GM18505 (cell line): ENCODE measurements around the gene KCNC4.

Source experiments
- ATAC-seq: cut with Tn5 transposase; IDR thresholded peaks from one replicate; pipeline ENCODE4 v1.9.1; 2021; ENCODE audit not compliant: unreplicated experiment
- POLR2A ChIP-seq: IDR thresholded peaks from 4 replicates; pipeline ENCODE4 v1.6.1; 2011; ENCODE audit warnings: borderline replicate concordance; ENCODE audit not compliant: insufficient read depth, insufficient read length; ENCODE audit errors: extremely low read depth

Gene KCNC4

DNA sequence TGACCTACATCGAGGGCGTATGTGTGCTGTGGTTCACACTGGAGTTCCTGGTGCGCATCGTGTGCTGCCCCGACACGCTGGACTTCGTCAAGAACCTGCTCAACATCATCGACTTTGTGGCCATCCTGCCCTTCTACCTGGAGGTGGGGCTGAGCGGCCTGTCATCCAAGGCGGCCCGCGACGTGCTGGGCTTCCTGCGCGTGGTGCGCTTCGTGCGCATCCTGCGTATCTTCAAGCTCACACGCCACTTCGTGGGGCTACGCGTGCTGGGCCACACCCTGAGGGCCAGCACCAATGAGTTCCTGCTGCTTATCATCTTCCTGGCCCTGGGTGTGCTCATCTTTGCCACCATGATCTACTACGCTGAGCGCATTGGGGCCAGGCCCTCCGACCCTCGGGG lies 13.0 kb downstream of the KCNC4 start:
- no peak for ATAC-seq
- TF ChIP-seq POLR2A, result no peak

GRCh38 chr1:110223581-110223980 lies 13.5 kb downstream of the KCNC4 start:
- TF ChIP-seq POLR2A, result no peak
- no peak for ATAC-seq

- no peak for TF ChIP-seq POLR2A
- ATAC-seq, result no peak
These were observed 14.3 kb downstream of the KCNC4 start for GRCh38 chr1:110224240-110224995.

GRCh38 chr1:110225212-110225611 lies 15.1 kb downstream of the KCNC4 start:
- ATAC-seq, result no peak

DNA sequence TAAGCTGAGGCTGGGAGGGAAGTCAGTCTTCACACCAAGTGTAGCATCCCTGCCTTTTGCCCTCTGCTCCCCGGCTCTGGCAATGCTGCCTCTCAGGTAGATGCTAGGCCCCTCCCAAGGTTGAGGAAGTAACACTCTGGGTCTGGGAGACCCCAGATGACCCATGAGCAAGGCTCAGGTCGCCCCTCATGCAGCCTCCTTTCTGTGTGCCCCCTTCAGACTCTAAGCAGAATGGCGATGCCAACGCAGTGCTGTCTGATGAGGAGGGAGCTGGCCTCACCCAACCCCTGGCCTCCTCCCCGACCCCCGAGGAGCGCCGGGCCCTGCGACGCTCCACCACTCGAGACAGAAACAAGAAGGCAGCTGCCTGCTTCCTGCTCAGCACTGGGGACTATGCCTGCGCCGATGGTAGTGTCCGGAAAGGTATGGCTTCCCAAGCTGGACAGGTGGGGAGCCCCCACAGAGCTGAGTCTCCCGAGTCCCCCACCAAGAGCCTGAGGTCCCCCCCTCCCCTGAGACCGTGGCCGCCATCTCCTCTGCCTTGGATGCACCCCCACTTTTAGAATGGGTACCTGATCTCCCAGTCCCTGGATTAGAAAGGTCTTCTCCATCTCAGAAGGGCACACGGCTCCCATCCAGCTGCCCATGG lies 15.8 kb downstream of the KCNC4 start:
- no peak for TF ChIP-seq POLR2A
- ATAC-seq, result no peak

More at GRCh38 chr1:110225212-110225611, 15.1 kb downstream of the KCNC4 start:
- TF ChIP-seq POLR2A, result no peak

GRCh38 chr1:110227774-110228173 lies 17.7 kb downstream of the KCNC4 start:
- no peak for ATAC-seq

GRCh38 chr1:110228381-110228780 lies 18.3 kb downstream of the KCNC4 start:
- TF ChIP-seq POLR2A, result no peak
- ATAC-seq, result no peak

More at GRCh38 chr1:110227774-110228173, 17.7 kb downstream of the KCNC4 start:
- TF ChIP-seq POLR2A, result no peak

GRCh38 chr1:110228869-110229268 lies 18.8 kb downstream of the KCNC4 start:
- no peak for ATAC-seq
- TF ChIP-seq POLR2A, result no peak

GRCh38 chr1:110229348-110230001 lies 19.4 kb downstream of the KCNC4 start:
- no peak for ATAC-seq
- TF ChIP-seq POLR2A, result no peak

DNA sequence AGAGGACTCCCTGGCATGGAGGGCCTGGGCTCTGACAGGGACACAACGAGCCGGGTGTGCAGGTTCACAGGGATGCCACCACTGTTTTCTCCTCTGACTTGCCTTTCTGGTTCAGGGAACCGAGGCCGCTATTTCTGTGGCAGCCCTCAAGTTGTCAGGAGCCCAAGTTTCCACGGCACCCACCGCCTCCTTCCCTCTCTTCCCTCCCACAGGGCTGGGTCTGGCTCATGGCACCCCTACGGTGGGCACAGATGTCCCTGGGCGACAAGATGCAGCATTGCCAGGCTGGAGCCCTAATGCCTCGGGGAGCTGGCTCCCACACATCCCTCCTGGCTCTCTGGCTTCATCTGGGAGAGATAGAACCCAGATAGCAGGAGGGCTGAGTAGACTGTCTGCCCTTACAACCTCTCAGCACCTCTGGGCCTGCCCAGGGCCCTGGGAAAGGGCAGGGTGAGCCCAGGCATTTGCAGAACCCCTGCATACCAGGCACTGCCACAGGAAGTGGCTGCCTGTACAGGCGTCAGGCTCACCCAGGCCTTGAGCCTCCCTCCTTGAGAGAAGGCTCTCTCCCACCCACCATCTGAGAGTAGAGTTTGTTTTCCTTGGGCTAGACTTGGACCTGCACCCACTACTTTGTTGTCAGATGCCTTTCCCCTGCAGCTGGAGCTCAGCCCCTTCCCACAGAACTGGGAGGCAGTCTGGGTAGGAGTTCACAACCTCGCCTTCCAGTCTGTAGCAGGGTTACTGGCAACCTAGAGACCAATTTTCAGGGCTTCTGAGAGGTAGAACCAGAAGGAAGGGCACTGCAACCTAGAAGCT lies 20.5 kb downstream of the KCNC4 start:
- ATAC-seq, result no peak
- TF ChIP-seq POLR2A, result no peak

DNA sequence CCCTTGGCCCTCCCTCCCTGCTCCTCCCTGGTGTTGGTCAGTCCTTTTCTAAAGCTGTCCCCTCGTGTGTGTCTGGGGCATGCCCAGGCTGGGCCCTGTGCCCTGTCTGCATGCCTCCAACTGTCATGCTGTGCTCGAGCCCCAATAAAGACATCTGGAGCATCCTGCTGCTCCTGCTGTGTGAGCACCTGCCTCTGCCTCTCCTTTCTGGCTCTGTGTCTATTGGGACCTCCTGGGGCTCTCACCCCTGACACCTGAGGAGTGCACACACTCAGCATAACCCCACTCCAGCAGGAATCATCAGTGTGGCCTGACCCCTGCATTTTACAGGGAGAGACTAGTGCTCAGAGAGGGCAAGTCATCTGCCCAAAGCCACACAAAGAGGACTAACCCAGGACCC lies 23.7 kb downstream of the KCNC4 start:
- TF ChIP-seq POLR2A, result no peak
- ATAC-seq, result no peak

DNA sequence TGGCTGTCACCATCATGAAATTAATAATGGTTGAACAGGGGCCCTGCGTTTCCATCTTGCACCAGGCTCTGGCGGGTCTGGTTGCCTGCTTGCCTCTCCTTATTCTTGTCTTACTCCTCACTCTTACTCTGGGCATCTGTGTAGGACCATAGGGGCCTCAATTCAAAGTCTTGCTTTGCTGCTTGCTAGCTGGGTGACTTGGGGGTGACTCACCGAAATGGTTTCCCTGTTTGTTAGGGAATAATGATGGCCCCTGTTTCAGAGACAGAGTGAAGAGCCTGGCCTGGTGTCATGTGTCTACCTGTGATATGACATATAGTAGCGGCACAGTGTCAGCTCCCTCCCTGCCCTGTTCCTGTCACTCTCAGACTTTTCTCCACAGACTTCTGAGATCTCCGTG lies 24.6 kb downstream of the KCNC4 start:
- no peak for TF ChIP-seq POLR2A
- no peak for ATAC-seq
